HG03378 (cell line): ENCODE data around the gene ZNF331.
A peak's percentile ranks its signal among the peaks of the same experiment; 100 is the strongest.

ENCODE experiments used
- ATAC-seq: cut with Tn5 transposase; IDR thresholded peaks from one replicate; pipeline ENCODE4 v1.9.1; 2021; ENCODE audit warnings: mild to moderate bottlenecking, moderate library complexity; ENCODE audit not compliant: unreplicated experiment

The ZNF331 gene

DNA sequence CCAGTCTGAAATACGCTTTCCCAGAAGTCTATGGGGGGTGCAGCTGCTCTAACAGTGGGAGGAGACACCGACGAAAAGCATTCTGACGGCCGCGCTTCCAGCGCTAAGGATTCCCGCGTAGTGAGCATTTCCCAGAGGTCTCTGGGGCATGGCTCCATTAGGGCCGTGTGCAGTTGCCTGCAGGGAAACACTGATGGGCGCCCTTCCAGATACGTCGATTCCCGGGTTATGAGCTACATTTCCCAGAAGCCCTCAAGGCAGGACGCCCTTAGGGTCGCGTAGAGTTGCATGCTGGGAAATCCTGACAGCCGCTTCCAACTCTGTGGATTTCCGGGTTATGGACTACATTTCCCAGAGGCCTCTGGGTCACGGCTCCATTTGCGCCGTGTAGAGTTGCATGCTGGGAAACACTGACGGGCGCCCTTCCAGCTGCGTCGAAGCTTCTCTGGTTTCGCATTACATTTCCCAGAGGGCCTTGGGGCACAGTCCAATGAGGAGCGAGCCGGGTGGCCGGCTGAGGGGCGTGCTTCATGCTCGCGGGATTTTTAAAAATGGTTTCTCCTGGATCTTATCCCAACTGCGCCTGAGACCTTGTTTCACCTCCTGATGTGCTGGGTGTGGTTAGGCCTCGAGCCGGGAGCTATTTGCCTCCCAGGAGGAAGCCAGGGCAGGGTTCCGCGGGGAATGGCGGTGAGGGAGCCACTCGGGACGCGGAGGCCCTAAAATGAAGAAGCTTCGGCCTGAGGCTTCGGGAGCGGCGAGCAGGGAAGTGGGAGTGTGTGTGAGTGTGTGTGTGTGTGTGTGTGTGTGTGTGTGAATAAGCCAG, 17.2 kb upstream of the ZNF331 start:
- peak; percentile 92 for ATAC-seq

DNA sequence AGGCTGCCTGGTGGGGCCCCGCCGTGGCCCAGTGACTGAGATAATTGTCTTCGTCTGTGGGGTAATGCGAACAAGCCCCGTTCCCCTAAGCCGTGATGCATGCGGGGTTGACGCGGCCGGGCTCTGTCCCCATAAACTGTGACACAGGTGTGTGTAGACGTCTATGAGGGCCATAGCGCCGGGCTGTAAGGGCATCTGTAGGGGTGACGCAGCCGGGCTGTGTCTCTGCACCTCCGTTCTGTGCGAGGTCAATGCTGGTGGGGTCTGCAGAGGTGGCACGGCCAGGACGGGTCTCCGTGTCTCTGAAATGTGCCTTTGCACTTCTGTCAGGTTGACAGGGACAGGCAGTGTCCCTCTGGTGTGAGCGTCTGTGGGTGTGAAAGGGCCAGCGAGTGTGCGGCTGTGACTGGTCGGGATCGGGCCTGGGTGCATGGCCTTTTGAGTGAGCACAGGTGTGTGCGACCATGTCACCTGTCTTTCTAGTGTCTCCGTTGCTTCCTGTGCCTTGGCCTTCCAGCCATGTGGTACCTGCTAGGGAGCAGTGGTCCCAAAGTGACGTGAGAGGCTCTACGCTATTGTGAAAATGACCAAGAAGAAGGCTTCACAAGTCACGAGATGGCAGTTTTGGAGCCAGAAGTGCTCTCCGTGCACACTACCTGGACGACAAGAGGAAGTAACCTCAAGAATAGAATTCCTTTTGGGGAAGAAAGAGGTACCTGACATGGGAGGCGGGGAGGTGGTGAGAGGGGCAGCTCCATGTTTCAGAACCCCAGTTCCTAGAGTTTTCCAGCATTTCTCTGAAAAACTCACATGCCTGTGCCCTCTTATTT, 16.4 kb upstream of the ZNF331 start:
- ATAC-seq: no peak

DNA sequence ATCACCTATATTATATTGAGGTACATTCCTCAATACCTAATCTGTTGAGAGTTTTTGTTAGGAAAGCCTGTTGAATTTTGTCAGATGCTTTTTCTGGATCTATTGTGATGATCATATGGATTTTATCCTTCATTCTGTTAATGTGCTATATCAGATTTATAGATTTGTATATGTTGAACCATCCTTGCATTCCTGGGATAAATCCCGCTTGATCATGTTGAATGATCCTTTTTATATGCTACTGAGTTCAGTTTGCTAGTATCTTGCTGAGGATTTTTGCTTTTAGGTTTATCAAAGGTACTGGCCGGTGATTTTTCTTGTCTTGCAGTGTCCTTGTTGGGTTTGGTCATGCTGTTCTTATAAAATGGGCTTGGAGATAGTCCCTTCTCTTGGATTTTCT, 12.0 kb upstream of the ZNF331 start:
- no peak for ATAC-seq

DNA sequence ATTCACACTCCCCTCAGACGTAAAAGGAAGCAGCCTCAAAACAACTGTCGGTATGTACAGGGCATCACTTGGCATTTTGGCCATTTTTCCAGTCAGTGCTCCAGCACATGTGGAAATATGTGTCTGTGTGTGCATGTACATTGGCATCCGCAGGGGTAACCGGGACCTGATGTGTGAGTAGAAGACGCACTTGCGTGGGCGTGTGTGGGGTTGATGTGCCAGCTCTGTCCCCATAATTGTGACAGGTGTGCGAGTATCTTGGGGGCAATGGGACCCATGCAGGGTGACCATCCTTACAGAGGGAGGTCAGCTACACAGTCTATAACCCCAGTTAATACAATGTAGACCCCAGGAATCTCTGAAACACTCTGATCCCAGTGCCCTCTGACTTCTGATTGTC, 7.3 kb upstream of the ZNF331 start:
- no peak for ATAC-seq

DNA sequence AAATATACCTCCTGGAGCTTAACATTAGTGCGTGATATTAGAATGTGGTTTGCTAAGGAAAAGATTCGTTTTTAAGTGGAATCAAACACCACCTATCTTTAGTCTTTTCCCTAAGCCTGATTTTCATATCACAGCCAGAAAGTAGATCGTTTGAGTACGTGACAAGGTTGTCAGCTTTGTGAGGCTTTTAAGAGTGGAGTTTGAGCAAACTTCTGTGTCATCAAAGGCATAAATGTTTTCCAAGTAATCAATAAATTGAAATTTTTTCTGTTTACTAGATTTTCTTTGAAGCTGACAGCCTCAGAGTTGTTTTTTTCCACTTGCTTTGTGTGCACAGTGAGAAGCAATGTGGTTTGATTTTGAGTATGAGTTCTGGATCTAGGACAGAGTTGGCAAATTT, 6.5 kb upstream of the ZNF331 start:
- no peak for ATAC-seq

DNA sequence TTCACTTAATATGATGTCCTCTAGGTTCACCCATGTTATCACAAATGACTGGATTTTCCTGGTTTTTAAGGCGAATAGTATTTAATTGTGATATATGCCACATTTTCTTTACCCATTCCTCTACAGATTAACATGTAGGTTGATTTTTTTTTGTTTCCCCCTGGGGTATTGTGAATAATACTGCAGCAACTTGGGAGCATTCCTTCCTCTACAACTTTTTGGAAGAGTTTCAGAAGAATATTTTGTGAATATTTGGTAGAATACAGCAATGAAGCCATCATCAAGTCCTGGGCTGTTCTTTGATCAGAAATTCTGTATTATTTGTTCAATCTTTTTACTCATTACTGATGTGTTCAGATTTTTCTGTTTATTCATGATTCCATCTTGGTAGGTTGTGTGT, 5.6 kb upstream of the ZNF331 start:
- ATAC-seq: no peak

DNA sequence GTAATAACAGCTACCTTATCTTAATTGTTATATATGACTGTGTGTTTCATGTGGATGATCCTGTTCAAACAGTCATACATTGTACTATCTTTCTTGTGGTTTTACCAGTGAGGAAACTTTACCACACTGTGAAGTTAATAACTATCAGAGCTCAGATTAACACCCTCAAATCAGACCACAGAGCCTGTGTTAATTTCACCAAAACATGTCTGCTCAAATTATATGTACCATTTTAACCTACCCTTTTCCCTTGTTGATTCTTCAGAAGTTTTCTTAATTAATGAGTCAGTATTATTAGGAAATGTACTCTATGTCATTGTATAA, 1.8 kb upstream of the ZNF331 start:
- ATAC-seq: no peak

DNA sequence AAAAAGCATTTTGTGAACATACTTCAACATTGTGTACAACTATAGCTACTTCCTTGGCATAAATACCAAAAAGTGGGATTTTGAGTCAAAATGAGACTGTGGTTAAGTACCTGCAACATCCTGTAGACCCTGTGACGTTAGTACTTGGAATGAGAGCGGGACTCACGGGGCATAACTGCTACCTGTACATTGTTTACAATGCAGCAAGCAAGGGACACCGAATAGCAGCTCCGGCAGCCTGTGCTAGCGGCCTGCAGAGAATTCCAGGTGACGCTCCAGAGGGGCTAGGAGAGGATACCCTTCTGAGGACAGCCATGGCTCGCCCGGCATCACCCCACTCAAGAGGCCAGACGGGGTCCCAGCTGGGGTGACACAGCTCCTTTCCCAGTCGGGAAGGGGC, 824 bp upstream of the ZNF331 start:
- no peak for ATAC-seq

DNA sequence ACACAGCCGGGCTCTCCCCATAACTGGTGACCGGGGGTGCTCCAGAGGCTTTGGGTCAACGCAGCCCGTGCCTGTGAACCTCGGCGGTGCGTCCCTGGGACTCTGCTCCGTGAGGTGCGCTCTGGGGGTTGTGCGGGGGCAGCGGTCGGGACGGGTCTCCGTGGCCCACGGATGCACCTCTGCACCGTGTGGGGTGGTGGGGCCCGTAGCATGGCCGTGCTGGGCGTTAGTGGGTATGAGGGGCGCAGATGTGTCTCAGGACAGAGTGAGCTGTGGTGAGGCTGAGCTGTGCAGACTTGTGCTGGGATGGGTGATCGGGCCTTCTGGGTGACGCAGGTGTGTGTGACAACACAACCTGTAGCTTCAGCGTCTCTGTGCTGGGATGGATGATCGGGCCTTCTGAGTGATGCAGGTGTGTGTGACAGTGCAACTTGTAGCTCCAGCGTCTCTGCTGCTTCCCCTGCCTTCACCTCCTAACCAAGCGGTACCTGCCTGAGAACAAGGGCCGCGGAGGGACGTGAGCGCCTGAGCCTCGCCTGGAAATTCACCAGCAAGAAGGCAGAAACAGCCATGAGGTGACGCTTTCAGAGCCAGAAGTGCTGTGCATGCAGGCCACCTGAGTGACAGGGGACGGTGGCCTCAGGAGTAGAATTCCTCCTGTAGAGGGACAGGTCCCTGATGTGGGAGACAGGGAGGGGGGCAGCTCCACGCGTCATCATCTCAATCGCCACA, 599 bp downstream of the ZNF331 start:
- ATAC-seq: no peak

DNA sequence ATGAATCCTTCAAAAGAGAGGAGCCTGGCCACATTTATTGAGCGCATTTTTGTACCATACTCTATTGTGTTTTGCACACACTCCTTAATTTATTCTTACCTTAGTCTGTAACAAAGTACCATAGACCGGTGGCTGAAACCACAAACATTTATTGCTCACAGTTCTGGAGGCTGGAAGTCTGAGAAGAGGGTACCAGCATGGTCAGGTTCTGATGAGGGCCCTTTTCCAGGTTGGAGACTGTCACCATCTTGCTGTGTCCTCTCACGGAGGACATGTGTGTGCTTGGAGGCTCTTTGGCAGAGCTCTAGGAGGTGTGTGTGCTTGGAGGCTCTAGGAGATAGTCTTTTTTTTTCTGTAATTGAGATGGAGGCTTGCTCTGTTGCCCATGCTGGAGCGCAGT, 2.1 kb downstream of the ZNF331 start:
- no peak for ATAC-seq

DNA sequence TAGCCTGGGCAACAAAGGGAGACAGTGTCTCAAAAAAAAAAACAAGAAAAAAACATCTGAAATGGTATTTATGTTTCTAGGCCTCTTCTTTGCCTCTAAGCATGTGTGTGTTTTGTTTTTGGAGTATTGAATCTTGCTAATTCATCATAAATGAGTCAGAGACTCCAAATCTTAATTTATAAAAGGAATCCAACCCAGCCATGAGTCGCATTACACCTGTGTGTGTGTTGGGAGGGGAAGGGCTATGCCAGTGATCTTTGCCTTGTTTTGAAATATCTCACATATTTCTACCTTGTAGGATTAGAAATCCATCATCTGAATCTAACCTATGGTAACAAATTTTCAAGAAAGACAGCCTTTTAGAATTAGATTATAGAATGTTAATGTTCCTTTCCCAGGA, 4.0 kb downstream of the ZNF331 start:
- no peak for ATAC-seq

DNA sequence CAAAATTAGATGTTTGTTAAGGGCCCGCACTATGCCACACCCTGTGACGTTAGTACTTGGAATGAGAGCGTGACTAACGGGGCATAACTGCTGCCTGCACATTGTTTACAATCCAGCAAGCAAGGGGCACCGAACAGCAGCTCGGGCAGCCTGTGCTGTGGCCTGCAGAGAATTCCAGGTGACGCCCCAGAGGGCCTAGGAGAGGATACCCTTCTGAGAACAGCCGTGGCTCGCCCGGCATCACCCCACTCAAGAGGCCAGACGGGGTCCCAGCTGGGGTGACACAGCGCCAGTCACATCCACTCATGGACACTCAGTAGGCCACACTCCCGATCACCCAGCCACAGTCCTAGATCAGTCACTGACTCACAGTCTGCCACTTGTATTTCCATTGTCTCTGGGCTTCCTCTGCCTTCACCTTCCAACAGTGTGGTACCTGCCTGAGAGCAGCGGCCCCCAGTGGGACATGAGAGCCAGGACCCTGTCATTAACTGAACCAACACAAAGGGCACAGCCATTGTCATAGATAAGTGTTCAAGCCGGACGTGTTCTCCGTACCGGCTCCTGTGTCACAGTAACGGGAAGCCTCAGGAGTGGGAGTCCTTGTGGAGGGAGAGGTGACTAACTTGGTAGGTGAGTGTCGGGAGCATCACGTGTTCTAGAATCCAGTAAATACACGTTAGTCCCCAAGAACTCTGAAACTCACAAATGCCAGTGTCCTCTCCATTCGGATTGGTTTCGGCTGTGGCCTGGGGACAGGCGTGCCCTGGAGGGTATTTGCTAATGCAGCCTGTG, 7.5 kb downstream of the ZNF331 start:
- ATAC-seq: no peak

DNA sequence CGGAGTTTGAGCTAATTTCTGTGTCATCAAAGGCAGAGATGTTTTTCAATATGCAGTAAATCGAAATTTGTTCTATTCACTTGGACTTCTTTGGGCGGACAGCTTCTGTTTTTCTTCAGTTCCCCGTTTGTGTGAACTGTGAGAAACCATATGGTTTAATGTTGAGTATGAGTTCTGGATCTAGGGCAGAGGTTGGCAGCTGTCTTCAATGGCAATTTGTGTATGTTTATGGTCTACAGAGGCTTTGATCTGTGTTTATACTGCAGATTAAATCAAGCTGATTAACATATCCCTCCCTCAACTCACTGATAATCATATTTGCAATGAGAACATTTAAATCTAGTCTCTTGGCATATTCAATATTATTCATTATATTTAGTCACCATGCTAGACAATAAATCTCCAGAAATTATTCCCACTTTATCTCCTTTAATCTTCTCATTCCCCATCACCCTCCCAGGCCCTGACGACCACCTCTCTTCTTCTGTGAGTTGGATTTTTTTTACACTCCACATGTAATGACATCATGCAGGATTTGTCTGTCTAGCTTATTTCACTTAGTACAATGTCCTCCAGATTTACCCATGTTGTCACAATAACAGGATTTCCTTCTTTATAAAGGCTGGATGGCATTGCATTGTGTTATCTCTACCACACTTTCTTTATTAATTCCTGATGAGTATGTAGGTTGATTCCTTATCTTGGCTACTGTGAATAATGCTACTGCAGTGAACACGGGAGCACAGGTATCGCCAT, 9.0 kb downstream of the ZNF331 start:
- ATAC-seq: no peak

DNA sequence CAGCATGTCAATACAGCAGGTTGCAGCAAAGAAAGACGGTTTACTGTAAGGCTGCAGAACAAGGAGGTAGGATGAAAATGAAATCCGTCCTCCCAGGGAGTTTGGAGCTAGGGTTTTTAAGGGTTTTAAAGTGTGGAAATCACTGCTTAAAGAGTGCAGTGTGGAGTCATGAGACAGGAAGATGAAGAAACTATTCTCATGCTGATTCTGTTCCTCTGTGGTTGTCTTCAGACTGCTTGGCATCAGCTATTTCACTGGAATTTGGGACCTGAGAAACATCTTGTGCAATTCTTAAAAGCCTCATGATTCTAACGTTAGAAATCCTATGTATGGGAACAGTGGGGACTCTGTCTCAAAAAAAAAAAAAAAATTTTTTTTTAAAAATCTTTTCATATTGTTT, 11.4 kb downstream of the ZNF331 start:
- no peak for ATAC-seq

DNA sequence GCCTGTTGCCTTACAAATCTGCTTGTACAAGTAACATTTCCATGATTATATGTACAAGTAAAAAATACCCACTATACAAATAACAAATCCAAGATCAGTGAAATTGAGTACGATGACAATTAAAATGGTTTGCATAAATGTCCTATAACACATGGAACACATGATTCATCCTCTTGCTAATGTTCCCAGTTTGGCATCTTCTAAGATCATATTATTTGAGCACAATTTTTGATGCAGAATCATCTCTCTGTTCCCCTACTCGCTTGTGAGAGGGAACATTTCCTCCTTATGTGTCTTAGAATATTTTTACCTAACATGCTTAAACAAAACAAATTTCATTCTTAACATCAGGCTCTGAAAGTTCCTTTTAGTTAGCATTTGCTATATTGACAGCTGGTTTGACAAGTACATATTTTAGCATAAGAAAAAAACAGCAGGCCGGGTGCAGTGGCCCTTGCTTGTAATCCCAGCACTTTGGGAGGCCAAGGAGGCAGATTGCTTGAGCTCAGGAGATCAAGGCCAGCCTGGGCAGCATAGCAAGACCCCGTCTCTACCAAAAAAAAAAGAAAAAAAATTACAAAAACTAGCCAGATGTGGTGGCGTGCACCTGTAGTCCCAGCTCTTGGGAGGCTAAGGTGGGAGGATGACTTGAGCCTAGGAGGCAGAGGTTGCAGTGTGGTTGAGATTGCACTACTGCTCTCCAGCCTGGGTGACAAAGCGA, 14.2 kb downstream of the ZNF331 start:
- ATAC-seq: no peak

DNA sequence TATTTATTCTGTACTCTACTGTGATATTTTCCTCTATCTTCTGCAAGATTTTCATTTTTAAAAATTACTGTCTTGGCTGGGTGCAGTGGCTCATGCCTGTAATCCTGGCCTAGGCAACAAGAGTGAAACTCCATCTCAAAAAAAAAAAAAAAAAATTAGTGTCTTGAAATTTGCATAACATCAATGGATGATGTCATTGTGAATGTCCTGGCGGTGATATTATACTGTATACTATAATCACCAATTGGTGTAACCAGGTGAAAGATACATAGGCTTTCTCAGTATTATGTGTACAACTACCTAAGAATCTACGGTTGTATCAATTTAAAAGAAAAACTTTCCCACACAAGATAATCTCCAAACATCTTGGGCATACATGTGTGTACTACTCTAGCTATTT, 15.2 kb downstream of the ZNF331 start:
- ATAC-seq: no peak

DNA sequence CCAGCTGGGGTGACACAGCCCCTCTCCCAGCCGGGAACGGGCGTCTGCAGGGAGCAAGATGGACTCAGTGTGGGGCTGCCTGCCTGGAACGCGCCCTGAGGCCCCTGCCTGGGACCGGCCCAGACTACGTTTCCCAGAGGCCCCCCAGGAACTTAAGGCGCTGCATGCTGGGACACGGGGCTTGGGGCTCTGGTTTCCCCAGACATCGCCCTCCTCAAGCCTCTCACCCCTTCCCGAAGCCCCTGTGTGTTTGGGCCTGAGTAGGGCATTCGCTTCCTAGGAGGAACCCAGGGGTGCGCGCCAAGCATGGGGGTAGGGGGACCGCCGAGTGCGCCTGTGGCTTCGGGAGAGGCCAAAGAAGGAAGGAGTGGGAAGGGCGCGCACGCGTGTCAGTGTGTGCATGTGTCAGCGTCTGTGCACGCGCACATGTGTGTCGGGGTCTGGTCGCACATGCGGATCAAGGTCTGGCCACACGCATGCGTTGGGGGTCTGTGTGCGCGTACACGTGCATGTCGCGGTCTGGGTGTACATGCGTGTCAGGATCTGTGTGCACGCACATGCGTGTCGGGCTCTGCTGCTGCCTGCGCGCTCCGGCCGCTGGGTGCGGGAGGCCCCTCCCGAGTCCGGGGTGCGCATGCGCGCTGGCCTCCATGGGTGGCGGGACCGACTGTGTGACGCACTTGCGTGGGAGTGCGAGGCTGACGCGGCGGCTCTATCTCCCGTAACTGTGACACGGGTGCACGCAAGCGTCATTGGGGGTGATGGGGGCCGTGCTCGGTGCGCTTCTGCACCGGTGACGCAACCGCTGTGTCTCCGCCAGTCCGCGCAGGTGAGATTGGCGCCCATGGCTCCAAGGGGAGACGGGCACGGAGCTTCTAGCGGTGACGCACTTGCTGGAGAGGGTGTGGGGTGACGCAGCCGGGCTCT, 16.2 kb downstream of the ZNF331 start:
- ATAC-seq: peak; percentile 55

DNA sequence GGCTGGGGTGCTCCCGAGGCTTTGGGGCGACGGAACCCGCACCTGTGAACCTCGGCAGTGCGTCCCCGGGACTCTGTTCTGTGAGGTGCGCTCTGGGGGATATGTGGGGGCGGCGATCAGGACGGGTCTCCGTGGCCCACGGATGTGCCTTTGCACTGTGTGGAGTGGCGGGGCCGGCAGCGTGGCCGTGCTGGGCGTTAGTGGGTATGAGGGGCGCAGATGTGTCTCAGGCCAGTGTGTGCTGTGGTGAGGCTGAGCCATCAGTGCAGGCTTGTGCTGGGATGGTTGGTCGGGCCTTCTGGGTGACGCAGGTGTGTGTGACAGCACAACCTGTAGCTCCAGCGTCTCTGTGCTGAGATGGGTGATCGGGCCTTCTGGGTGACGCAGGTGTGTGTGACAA, 16.9 kb downstream of the ZNF331 start:
- ATAC-seq: no peak

DNA sequence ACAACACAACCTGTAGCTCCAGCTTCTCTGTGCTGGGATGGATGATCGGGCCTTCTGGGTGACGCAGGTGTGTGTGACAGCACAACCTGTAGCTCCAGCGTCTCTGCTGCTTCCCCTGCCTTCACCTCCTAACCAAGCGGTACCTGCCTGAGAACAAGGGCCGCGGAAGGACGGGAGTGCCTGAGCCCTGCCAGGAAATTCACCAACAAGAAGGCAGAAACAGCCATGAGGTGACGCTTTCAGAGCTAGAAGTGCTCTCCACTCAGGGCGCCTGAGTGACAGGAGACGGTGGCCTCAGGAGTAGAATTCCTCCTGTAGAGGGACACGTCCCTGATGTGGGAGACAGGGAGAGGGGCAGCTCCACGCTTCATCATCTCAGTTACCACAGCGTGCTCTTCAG, 17.4 kb downstream of the ZNF331 start:
- no peak for ATAC-seq
